ENCODE measurements around the gene IFITM2. TPM values are rescaled to one million over a fixed set of nuclear protein-coding genes. Genes with fewer than 3 reads are reported as not detected.

Gene IFITM2
- total and polyA plus RNA-seq, 2 of the 4 experiments (the other 2 are of a cell fraction) = 31.2 to 564 TPM

GRCh38 chr11:297051-297585 lies 10.5 kb upstream of the IFITM2 start (continued):
- TF ChIP-seq USF2 (IDR thresholded peaks at IDR 0.05; ENCODE audit: low read depth, low read length) (no peak), NFE2L2 (IDR thresholded peaks at IDR 0.05; ENCODE audit: low read depth, low read length) (no peak)

- Histone ChIP-seq H3K18ac (ENCODE audit: low read depth, low read length) (no peak overlapping the region), H3K4ac (ENCODE audit: low read depth, low read length) (no peak overlapping the region), H2BK5ac (ENCODE audit: low read depth, low read length, poor library complexity, severe bottlenecking) (no peak overlapping the region), H3K56ac (ENCODE audit: extremely low read depth, insufficient read depth, low read length) (no peak overlapping the region), H4K8ac (ENCODE audit: low read depth in 2 of 2, low read length in 2 of 2) (no peak overlapping the region), H3K79me1 (ENCODE audit: low read depth in 1 of 2, low read length in 2 of 2) (no peaks in the 10 kb centered on the region), H2AFZ (replicated peaks; ENCODE audit: low read length, poor library complexity) (no peak overlapping the region), H2BK20ac (ENCODE audit: low read depth, low read length) (no peak overlapping the region), H3K4me1 (ENCODE audit: control insufficient read depth, insufficient read depth, low read length) (no peaks in the 10 kb centered on the region; the same call in 1 of the 2 replicates), H2AK5ac (ENCODE audit: low read depth, low read length) (no peak overlapping the region), H2BK15ac (ENCODE audit: low read depth, low read length) (no peak overlapping the region), H3K27ac (ENCODE audit: insufficient read depth, low read length) (no peak overlapping the region), H4K5ac (ENCODE audit: low read depth, low read length) (no peak overlapping the region), H3K36me3 (ENCODE audit: control insufficient read depth, insufficient read depth, low read length) (peaks cover 14% of the 10 kb centered on the region), H3K4me3 (ENCODE audit: insufficient read depth, low read depth, low read length) (no peak overlapping the region), H3K9me1 (ENCODE audit: insufficient read depth, low read length) (no peaks in the 10 kb centered on the region), H4K91ac (ENCODE audit: insufficient read depth, low read depth, low read length) (no peak overlapping the region), H3K9me3 (ENCODE audit: control insufficient read depth, insufficient read depth, low read length) (no peaks in the 10 kb centered on the region), H4K20me1 (ENCODE audit: insufficient read depth, low read length) (no peaks in the 10 kb centered on the region), H2BK120ac (ENCODE audit: low read depth, low read length) (no peak overlapping the region), H3K4me2 (ENCODE audit: low read depth, low read length) (no peak overlapping the region), H3K14ac (replicated peaks; ENCODE audit: low read depth, low read length) (no peak overlapping the region), H3K9ac (ENCODE audit: low read depth, low read length) (no peak overlapping the region), H2AK9ac (replicated peaks; ENCODE audit: low read depth, low read length, poor library complexity) (no peak overlapping the region), H3K23ac (ENCODE audit: low read depth, low read length) (no peak overlapping the region), H3K27me3 (ENCODE audit: control insufficient read depth, insufficient read depth, low read length) (peaks cover 8% of the 10 kb centered on the region)
- no peak for TF ChIP-seq MAZ (IDR thresholded peaks at IDR 0.05; ENCODE audit: borderline replicate concordance, low read depth, low read length)
- ATAC-seq (ENCODE audit: low read depth) = no peak
- no peak for DNase-seq
- WGBS, 2 experiments (ENCODE audit: extremely low coverage in 2 of 2, insufficient read length in 1 of 2) = 80% methylated on average over 11 of the region's 26 CpGs; no CpG with 5 or more reads in 1 of the 2 experiments
- ChIA-PET POLR2A (ENCODE audit: unreplicated experiment) (no interaction called here), CTCF (no interaction called here)
- no TSS peak for BruUV-seq (replicated peaks)
- dilution Hi-C loops (cut with HindIII; ENCODE audit: low sequenced_read_pairs, unreplicated experiment) (no loop called here), in situ Hi-C loops (cut with MboI; ENCODE audit: low sequenced_read_pairs) (no loop called here), intact Hi-C loops (cut with micrococcal nuclease) (no loop called here)
Observed at GRCh38 chr11:297586-298405, 9.8 kb upstream of the IFITM2 start.

All from IMR-90 (cell line).